MM.1S (cell line): Measurements from ENCODE around the gene GRIK5.

ENCODE experiments used
- CTCF ChIP-seq: fragments of 300-600 bp; sonication (generic); IDR thresholded peaks from 2 replicates; pipeline ENCODE4 v1.5.1; 2016; ENCODE audit warnings: antibody characterized with exemption, low read length, mixed read lengths
- EZH2 ChIP-seq: fragments of 300-600 bp; sonication (generic); optimal IDR thresholded peaks from 2 replicates; pipeline ENCODE3; 2017; ENCODE audit warnings: low read depth, mild to moderate bottlenecking, antibody characterized with exemption, low read length, mixed read lengths
- EZH2phosphoT487 ChIP-seq: fragments of 300-600 bp; sonication (generic); IDR thresholded peaks from 2 replicates; pipeline ENCODE4 v1.6.1; 2018; ENCODE audit warnings: antibody characterized with exemption, low read length

GRCh38 chr19:42089191-42089750, 19.3 kb upstream of the GRIK5 start:
- TF ChIP-seq CTCF (no peak), EZH2phosphoT487 (no peak), EZH2 (no peak)
